ENCODE results near the gene CDKN2C.
"Not testable (repeated sequence)": the region's sequence is repeated elsewhere in the genome, so short reads cannot be mapped to it uniquely, and the experiment has no call there.

Gene CDKN2C

GRCh38 chr1:50994997-50995396 is 25.0 kb downstream of the CDKN2C start:
- no peak overlapping the region for H3K27ac ChIP-seq (ENCODE audit: low read depth, low read length)
- H3K4me3 ChIP-seq (ENCODE audit: low read depth in 1 of 2, low read length in 2 of 2), result no peak overlapping the region
- H3K36me3 ChIP-seq (ENCODE audit: control insufficient read depth in 1 of 2, insufficient read depth in 2 of 2, low read length in 2 of 2), result no peaks in the 10 kb centered on the region
- no peaks in the 10 kb centered on the region for H3K9me3 ChIP-seq (ENCODE audit: control insufficient read depth in 1 of 2, low read length in 2 of 2)
- H3K27me3 ChIP-seq (ENCODE audit: control insufficient read depth in 1 of 2, insufficient read depth in 2 of 2, low read length in 2 of 2), result no peaks in the 10 kb centered on the region
- H3K4me1 ChIP-seq (ENCODE audit: control insufficient read depth in 1 of 2, insufficient read depth in 2 of 2, low read length in 2 of 2), result no peaks in the 10 kb centered on the region
- no peak overlapping the region for H3K9ac ChIP-seq (ENCODE audit: low read depth in 1 of 2, low read length in 2 of 2)

DNA sequence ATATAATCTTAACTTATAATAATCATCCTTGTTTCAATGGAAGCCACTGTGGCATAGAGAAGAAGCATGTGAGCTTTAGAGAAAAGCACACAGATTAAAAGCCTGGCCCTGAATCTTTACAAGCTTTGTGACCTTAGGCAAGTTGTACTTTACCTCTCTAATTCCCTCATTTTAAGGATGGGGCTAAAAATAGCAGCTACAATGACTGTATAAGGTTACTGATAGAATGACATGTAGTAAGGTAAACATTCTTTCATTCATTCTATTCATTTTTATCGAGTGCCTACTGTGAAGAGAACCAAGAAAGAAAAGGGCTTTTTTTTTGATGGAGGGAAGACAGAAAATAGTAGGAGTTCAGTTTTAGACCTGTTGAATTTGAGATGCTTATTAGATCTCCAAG is 25.6 kb downstream of the CDKN2C start:
- Histone ChIP-seq H3K4me3 (ENCODE audit: low read depth in 1 of 2, low read length in 2 of 2) (no peak overlapping the region), H3K9ac (ENCODE audit: low read depth in 1 of 2, low read length in 2 of 2) (no peak overlapping the region), H3K9me3 (ENCODE audit: control insufficient read depth in 1 of 2, low read length in 2 of 2) (no peaks in the 10 kb centered on the region), H3K4me1 (ENCODE audit: control insufficient read depth in 1 of 2, insufficient read depth in 2 of 2, low read length in 2 of 2) (no peaks in the 10 kb centered on the region), H3K27ac (ENCODE audit: low read depth, low read length) (no peak overlapping the region), H3K36me3 (ENCODE audit: control insufficient read depth in 1 of 2, insufficient read depth in 2 of 2, low read length in 2 of 2) (no peaks in the 10 kb centered on the region), H3K27me3 (ENCODE audit: control insufficient read depth in 1 of 2, insufficient read depth in 2 of 2, low read length in 2 of 2) (no peaks in the 10 kb centered on the region)

DNA sequence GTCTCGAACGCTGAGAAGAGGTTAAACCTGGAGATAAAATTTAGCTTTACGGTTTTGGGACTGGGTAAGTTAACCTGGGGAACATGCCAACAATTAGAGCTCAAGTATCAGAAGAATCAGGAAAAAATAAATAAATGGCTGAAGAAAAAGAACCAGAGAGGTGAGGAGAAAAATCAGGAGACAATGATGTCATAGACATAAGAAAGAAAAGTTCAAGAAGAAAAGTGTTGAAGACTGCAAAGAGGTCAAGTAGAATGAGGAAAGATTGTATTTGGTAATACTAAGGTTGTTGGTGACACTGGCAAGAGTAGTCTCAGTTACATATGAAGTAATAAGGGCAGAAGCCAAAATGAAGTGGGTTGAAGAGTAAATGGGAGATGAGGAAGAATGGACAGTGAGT is 26.0 kb downstream of the CDKN2C start:
- Histone ChIP-seq H3K27ac (ENCODE audit: low read depth, low read length) (no peak overlapping the region), H3K4me1 (ENCODE audit: control insufficient read depth in 1 of 2, insufficient read depth in 2 of 2, low read length in 2 of 2) (no peaks in the 10 kb centered on the region), H3K36me3 (ENCODE audit: control insufficient read depth in 1 of 2, insufficient read depth in 2 of 2, low read length in 2 of 2) (no peaks in the 10 kb centered on the region), H3K27me3 (ENCODE audit: control insufficient read depth in 1 of 2, insufficient read depth in 2 of 2, low read length in 2 of 2) (no peaks in the 10 kb centered on the region), H3K9ac (ENCODE audit: low read depth in 1 of 2, low read length in 2 of 2) (no peak overlapping the region), H3K4me3 (ENCODE audit: low read depth in 1 of 2, low read length in 2 of 2) (no peak overlapping the region), H3K9me3 (ENCODE audit: control insufficient read depth in 1 of 2, low read length in 2 of 2) (no peaks in the 10 kb centered on the region)

GRCh38 chr1:50999375-50999774 is 29.3 kb downstream of the CDKN2C start:
- H3K27ac ChIP-seq (ENCODE audit: low read depth, low read length); H3K36me3 ChIP-seq (ENCODE audit: control insufficient read depth in 1 of 2, insufficient read depth in 2 of 2, low read length in 2 of 2); H3K9ac ChIP-seq (ENCODE audit: low read depth in 1 of 2, low read length in 2 of 2); H3K27me3 ChIP-seq (ENCODE audit: control insufficient read depth in 1 of 2, insufficient read depth in 2 of 2, low read length in 2 of 2); H3K4me1 ChIP-seq (ENCODE audit: control insufficient read depth in 1 of 2, insufficient read depth in 2 of 2, low read length in 2 of 2); H3K9me3 ChIP-seq (ENCODE audit: control insufficient read depth in 1 of 2, low read length in 2 of 2); H3K4me3 ChIP-seq (ENCODE audit: low read depth in 1 of 2, low read length in 2 of 2): not testable (repeated sequence)

DNA sequence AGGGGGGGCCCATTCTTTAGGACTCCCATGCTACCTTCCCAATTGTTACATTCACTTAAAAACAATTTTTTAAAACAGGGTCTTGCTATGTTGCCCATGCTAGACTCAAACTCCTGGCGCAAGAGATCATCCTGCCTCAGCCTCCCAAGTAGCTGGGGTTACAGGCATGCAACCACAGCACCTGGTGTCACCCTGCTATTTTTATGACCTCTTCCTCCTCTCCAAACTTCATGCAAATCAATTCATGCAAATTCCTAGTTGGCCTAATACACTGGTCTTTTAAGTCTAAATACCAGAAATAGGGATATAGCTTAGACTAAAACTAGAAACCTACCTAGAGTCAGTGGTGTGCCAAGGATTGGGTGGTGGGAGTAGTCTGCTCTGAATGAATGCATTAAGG is 30.1 kb downstream of the CDKN2C start:
- no peaks in the 10 kb centered on the region for H3K36me3 ChIP-seq (ENCODE audit: control insufficient read depth in 1 of 2, insufficient read depth in 2 of 2, low read length in 2 of 2)

GRCh38 chr1:51000651-51001050 is 30.6 kb downstream of the CDKN2C start:
- H3K27ac ChIP-seq (ENCODE audit: low read depth, low read length), result no peak overlapping the region
- no peak overlapping the region for H3K9ac ChIP-seq (ENCODE audit: low read depth in 1 of 2, low read length in 2 of 2)
- no peaks in the 10 kb centered on the region for H3K9me3 ChIP-seq (ENCODE audit: control insufficient read depth in 1 of 2, low read length in 2 of 2)
- H3K36me3 ChIP-seq (ENCODE audit: control insufficient read depth in 1 of 2, insufficient read depth in 2 of 2, low read length in 2 of 2), result no peaks in the 10 kb centered on the region
- H3K4me3 ChIP-seq (ENCODE audit: low read depth in 1 of 2, low read length in 2 of 2), result no peak overlapping the region
- no peaks in the 10 kb centered on the region for H3K27me3 ChIP-seq (ENCODE audit: control insufficient read depth in 1 of 2, insufficient read depth in 2 of 2, low read length in 2 of 2)
- no peaks in the 10 kb centered on the region for H3K4me1 ChIP-seq (ENCODE audit: control insufficient read depth in 1 of 2, insufficient read depth in 2 of 2, low read length in 2 of 2)

More for the DNA sequence above, 30.1 kb downstream of the CDKN2C start:
- Histone ChIP-seq H3K9me3 (ENCODE audit: control insufficient read depth in 1 of 2, low read length in 2 of 2) (no peaks in the 10 kb centered on the region), H3K4me3 (ENCODE audit: low read depth in 1 of 2, low read length in 2 of 2) (no peak overlapping the region), H3K27ac (ENCODE audit: low read depth, low read length) (no peak overlapping the region), H3K27me3 (ENCODE audit: control insufficient read depth in 1 of 2, insufficient read depth in 2 of 2, low read length in 2 of 2) (no peaks in the 10 kb centered on the region), H3K9ac (ENCODE audit: low read depth in 1 of 2, low read length in 2 of 2) (no peak overlapping the region), H3K4me1 (ENCODE audit: control insufficient read depth in 1 of 2, insufficient read depth in 2 of 2, low read length in 2 of 2) (no peaks in the 10 kb centered on the region)

- H3K27ac ChIP-seq (ENCODE audit: low read depth, low read length), result no peak overlapping the region
- no peaks in the 10 kb centered on the region for H3K9me3 ChIP-seq (ENCODE audit: control insufficient read depth in 1 of 2, low read length in 2 of 2)
Observed at GRCh38 chr1:51002516-51002915, 32.5 kb downstream of the CDKN2C start.

DNA sequence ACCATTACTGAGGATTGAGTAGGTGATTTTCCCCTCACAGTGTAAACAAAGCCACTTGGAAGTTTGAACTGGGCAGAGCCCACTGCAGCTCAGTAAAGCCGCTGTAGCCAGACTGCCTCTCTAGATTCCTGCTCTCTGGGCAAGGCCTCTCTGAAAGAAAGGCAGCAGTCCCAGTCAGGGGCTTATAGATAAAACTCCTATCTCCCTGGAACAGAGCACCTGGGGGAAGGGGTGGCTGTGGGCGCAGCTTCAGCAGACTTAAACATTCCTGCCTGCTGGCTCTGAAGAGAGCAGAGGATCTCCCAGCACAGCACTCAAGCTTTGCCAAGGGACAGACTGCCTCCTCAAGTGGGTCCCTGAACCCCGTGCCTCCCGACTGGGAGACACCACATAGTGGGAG is 35.5 kb downstream of the CDKN2C start:
- H3K4me3 ChIP-seq (ENCODE audit: low read depth in 1 of 2, low read length in 2 of 2); H3K27me3 ChIP-seq (ENCODE audit: control insufficient read depth in 1 of 2, insufficient read depth in 2 of 2, low read length in 2 of 2); H3K36me3 ChIP-seq (ENCODE audit: control insufficient read depth in 1 of 2, insufficient read depth in 2 of 2, low read length in 2 of 2); H3K4me1 ChIP-seq (ENCODE audit: control insufficient read depth in 1 of 2, insufficient read depth in 2 of 2, low read length in 2 of 2); H3K9ac ChIP-seq (ENCODE audit: low read depth in 1 of 2, low read length in 2 of 2); H3K9me3 ChIP-seq (ENCODE audit: control insufficient read depth in 1 of 2, low read length in 2 of 2); H3K27ac ChIP-seq (ENCODE audit: low read depth, low read length): not testable (repeated sequence)

More at GRCh38 chr1:51002516-51002915, 32.5 kb downstream of the CDKN2C start:
- Histone ChIP-seq H3K4me3 (ENCODE audit: low read depth in 1 of 2, low read length in 2 of 2) (no peak overlapping the region), H3K4me1 (ENCODE audit: control insufficient read depth in 1 of 2, insufficient read depth in 2 of 2, low read length in 2 of 2) (no peaks in the 10 kb centered on the region), H3K27me3 (ENCODE audit: control insufficient read depth in 1 of 2, insufficient read depth in 2 of 2, low read length in 2 of 2) (no peaks in the 10 kb centered on the region), H3K9ac (ENCODE audit: low read depth in 1 of 2, low read length in 2 of 2) (no peak overlapping the region), H3K36me3 (ENCODE audit: control insufficient read depth in 1 of 2, insufficient read depth in 2 of 2, low read length in 2 of 2) (no peaks in the 10 kb centered on the region)

DNA sequence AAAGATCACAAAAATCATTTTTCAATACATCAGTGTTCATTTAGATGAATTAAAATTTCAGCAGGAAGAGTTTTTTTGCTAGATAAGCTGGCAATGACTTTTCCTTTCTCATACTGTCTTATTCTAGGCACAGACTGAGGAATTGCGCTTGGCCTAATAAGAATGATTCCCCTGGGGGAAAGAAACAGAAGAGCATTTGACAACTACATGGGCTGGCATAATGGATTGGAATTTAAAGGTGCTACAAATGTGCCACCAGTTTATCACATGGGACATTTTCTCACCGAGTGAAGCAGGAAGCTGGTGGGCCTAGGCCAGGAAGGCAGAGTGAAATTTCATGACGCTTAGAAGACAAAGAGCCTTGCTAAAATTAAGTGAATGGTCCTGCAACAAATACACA is 39.3 kb downstream of the CDKN2C start:
- Histone ChIP-seq H3K4me1 (ENCODE audit: control insufficient read depth in 1 of 2, insufficient read depth in 2 of 2, low read length in 2 of 2) (no peaks in the 10 kb centered on the region), H3K36me3 (ENCODE audit: control insufficient read depth in 1 of 2, insufficient read depth in 2 of 2, low read length in 2 of 2) (no peaks in the 10 kb centered on the region), H3K4me3 (ENCODE audit: low read depth in 1 of 2, low read length in 2 of 2) (no peak overlapping the region), H3K9ac (ENCODE audit: low read depth in 1 of 2, low read length in 2 of 2) (no peak overlapping the region), H3K9me3 (ENCODE audit: control insufficient read depth in 1 of 2, low read length in 2 of 2) (no peaks in the 10 kb centered on the region), H3K27me3 (ENCODE audit: control insufficient read depth in 1 of 2, insufficient read depth in 2 of 2, low read length in 2 of 2) (no peaks in the 10 kb centered on the region), H3K27ac (ENCODE audit: low read depth, low read length) (no peak overlapping the region)

DNA sequence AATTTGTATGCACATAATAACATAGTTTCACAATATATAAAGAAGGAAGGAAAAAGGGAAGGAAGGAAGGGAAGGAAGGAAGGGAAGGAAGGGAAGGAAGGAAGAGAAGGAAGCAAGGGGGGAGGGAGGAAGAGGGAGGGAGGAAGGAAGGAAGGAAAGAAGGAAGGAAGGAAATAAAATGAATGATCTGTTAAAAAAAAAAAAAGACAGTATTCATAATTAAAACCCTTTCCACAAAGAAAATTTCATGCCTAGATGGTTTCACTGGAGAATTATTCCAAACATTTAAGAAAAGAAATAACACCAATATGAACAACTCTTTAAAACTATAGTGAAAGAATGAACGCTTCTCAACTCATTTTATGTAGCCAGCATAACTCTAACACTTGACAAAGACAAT is 44.8 kb downstream of the CDKN2C start:
- Histone ChIP-seq H3K27me3 (ENCODE audit: control insufficient read depth in 1 of 2, insufficient read depth in 2 of 2, low read length in 2 of 2) (no peaks in the 10 kb centered on the region), H3K9ac (ENCODE audit: low read depth in 1 of 2, low read length in 2 of 2) (no peak overlapping the region), H3K9me3 (ENCODE audit: control insufficient read depth in 1 of 2, low read length in 2 of 2) (no peaks in the 10 kb centered on the region), H3K36me3 (ENCODE audit: control insufficient read depth in 1 of 2, insufficient read depth in 2 of 2, low read length in 2 of 2) (no peaks in the 10 kb centered on the region), H3K27ac (ENCODE audit: low read depth, low read length) (no peak overlapping the region), H3K4me1 (ENCODE audit: control insufficient read depth in 1 of 2, insufficient read depth in 2 of 2, low read length in 2 of 2) (no peaks in the 10 kb centered on the region), H3K4me3 (ENCODE audit: low read depth in 1 of 2, low read length in 2 of 2) (no peak overlapping the region)

- H3K4me1 ChIP-seq (ENCODE audit: control insufficient read depth in 1 of 2, insufficient read depth in 2 of 2, low read length in 2 of 2), result no peaks in the 10 kb centered on the region
- H3K27ac ChIP-seq (ENCODE audit: low read depth, low read length), result no peak overlapping the region
- H3K9ac ChIP-seq (ENCODE audit: low read depth in 1 of 2, low read length in 2 of 2), result no peak overlapping the region
- H3K9me3 ChIP-seq (ENCODE audit: control insufficient read depth in 1 of 2, low read length in 2 of 2), result no peaks in the 10 kb centered on the region
- no peaks in the 10 kb centered on the region for H3K27me3 ChIP-seq (ENCODE audit: control insufficient read depth in 1 of 2, insufficient read depth in 2 of 2, low read length in 2 of 2)
- no peaks in the 10 kb centered on the region for H3K36me3 ChIP-seq (ENCODE audit: control insufficient read depth in 1 of 2, insufficient read depth in 2 of 2, low read length in 2 of 2)
- no peak overlapping the region for H3K4me3 ChIP-seq (ENCODE audit: low read depth in 1 of 2, low read length in 2 of 2)
Observed at GRCh38 chr1:51019811-51020210, 49.8 kb downstream of the CDKN2C start.

Data from duodenal mucosa (tissue), 2 donors.